Bone marrow (tissue), 2 donors: Measurements from ENCODE around the gene CEACAM6.

Source experiments
- DNase-seq, 2 donors: peaks; one replicate each; lab custom pipeline; 2025; lab: John Stamatoyannopoulos, UW

The CEACAM6 gene

DNA sequence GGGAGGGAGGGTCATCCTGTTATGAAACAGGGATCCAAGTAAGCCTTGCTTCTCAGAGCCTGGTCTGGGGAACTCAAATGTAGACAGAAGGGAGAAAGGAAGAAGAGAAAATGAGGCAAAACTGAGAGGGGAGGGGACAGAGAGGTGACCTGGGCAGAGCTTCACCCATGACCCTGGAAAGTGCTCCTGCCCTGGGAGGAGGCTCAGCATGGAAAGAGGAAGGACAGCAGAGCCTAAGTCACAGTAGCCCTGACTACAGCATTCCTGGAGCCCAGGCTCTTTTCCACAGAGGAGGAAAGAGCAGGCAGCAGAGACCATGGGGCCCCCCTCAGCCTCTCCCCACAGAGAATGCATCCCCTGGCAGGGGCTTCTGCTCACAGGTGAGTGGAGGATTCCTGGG lies 41.0 kb downstream of the CEACAM6 start, which contains the start of gene CEACAM3:
TSS of gene CEACAM3 (plus strand) at position 226 of the 400 bp plus-strand sequence. CDS start at position 317, 91 bp downstream.
- no peak for DNase-seq

DNA sequence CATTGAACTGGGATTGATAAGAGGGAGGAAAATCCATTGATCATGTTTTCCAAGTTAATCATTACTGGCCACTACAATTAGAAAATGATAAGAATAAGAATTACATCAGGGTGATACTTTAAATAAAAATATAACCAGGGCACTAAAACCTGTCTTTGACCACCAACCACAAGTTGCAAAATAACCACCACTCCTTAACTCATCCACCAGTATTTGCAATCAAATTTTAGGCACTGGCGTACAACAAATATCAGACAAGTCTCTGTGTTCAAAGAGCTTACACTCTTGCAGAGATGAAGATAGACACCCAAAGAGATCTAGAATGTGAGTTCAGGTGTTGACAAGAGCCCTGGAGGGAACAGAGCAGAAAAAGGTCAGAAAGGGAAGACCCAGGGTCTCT lies 41.6 kb downstream of the CEACAM6 start:
- DNase-seq: no peak

DNA sequence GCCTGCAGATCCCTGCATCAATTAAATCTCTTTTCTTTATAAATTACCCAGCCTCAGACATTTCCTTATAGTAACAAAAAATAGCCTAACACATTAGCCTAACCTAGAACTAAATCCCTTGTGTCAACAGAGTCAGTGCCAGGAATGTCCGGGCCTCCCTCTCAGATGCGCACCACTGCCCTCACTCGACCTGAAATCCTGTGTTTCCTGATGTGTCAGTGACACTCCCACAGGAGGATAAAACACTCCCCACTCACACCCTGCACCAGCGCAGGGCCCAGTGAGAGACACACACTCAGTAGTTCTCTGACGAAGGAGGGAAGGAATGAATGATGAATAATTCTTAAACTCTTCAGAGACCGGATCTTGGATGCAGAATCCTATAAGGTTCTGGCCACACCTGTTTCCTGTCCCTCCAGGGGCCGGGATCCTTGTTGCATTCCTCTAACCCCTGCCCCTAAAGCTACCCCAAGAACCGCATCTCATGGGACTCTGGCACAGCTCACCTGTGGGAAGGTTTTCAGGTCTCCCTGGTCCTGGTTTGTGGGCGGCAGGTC lies 44.2 kb downstream of the CEACAM6 start:
- DNase-seq: no peak

DNA sequence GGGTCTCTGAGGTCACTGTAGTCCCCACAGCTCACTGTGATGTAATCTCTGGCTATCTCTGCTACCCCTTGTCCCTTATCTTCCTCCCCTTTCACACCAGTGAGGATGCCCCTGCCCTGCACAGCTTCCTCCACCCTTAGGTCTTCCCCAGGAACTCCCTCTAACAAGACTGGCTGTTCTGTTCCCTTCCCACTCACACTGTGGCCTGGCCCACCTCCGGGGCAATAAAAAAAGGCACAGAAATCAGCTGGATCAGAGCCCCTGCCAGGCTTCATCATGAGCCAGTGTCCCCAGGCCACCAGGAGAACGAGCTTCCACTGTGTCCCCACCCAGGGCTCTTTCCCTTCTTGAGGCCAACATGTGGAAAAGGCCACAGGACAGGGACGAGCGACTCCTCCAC lies 45.7 kb downstream of the CEACAM6 start:
- DNase-seq: no peak

DNA sequence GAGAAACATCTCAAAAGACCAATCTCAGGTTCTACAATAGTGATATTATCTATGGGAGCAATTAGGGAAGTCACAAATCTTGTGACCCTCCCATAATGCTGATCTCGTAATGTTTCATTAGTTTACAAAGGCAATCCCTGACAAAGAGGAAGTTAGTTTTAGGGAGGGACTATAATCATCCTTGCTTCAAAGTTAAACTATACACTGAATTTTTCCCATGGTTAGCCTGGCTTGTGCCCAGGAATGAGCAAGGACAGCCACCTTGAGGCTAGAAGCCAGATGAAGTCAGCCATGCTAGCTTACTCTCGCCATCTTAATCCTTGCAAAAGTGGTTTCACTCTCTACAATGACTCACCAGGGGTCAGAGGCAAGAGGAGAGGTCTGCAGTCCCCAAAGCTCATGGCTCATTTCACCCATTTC lies 46.5 kb downstream of the CEACAM6 start:
- peak in 1 of 2 donors; percentile 36 for DNase-seq

DNA sequence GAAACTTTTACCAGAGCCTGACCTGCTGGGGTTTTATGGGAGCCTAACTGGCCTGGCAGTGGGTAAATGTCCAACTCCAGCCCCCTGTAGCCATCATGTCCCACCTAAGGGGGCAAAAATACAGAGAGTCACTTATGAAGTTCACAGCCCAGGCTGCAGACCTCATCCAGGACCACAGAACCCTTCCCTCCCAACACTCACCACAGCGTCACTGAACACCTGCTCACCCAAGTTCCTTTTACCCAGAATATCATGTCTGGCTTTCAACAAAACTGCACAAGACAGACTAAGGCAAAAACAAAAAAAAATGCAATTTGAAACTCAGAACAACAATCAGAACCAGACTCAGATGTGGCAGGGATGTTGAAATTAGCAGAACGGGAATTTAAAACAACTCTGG lies 47.4 kb downstream of the CEACAM6 start:
- DNase-seq: no peak

DNA sequence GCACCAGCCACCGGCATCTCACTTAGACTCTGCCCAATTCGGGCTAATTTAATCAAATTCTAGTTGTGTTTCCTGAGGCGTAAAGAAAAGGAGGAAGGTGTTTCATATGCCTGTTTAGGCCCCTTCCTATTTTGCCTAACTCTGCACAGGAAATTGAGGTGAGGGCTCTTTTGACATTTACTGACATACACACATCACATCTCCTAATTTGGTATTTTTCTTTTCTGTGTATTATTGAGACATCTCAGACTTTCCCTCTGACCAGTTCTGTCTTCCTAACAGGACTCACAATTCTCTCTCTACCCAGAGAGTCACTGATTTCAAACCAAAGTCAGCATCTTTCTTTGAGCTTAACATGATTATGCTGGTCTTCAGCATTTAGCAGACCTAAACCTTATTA lies 49.0 kb downstream of the CEACAM6 start:
- no peak for DNase-seq

DNA sequence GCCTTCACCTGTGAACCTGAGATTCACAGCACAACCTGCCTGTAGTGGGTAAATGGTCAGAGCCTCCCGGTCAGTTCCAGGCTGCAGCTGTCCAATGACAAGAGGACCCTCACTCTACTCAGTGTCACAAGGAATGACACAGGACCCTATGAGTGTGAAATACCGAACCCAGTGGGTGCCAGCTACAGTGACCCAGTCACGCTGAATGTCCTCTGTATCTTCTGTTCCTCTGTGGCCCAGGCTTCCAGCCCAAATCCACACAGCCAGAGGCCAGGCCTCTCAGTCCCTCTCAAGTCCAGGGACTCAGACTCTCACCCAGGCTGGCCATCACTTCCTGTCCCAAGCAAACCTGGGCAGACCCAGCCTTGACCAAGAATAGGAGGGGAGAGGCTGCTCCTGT lies 51.8 kb downstream of the CEACAM6 start:
- no peak for DNase-seq

DNA sequence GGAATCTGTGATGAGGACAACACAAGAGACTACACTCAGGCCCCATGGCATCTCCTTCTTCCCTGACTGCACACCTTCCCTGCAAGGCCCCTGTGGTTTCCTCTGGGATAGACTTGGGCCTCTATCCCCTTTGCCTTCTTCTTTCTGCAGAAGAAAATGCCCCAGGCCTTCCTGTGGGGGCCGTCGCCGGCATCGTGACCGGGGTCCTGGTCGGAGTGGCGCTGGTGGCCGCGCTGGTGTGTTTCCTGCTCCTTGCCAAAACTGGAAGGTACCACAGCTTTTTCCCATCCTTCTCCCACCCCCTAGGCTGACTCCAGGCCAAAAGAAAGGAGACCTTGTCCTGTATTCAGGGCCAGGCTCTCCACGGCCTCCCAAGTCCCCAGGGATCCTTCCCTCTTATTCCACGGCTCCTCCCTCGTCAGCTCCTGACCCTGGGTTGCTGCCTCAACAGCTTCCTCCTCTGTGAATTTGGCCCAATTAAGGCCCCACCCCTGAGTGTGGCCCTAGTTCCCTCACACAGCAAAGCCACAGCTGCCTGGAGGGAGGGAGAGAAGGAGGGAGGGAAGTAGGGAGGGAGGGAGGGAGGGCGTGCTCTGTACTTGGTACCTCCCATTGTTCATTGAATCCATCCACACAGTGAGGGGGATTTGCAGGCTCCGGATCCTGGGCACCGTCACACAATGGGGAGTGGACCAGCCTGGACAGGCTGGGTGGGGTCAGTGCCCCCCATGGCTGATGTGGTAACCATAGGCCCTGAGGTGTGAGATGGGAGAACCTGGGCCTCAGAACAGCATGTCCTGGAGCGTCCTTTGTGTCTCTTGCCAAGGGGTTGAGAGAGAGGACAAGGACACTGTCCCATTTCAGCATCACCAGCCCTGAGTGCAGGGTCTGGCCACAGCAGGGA lies 53.6 kb downstream of the CEACAM6 start:
- no peak for DNase-seq

DNA sequence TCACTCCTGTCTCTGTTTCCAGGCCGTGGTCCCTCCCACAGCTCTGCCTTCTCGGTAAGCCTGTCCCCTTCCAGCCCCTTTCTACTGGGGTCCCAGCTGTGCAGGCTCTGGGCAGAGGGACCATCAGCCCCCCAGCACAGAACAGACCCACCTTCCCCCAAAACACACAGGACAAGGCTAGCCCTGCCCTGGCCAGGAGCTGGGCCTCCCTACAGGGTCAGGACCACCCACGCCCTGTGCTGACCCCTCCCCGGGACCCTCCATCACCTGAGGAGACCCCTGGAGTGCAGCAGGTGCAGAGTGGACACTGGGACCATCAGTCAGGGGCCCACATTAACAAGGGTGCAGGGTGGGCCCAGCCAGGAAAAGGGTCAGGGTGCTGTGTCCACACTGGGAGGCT lies 55.0 kb downstream of the CEACAM6 start:
- no peak for DNase-seq

DNA sequence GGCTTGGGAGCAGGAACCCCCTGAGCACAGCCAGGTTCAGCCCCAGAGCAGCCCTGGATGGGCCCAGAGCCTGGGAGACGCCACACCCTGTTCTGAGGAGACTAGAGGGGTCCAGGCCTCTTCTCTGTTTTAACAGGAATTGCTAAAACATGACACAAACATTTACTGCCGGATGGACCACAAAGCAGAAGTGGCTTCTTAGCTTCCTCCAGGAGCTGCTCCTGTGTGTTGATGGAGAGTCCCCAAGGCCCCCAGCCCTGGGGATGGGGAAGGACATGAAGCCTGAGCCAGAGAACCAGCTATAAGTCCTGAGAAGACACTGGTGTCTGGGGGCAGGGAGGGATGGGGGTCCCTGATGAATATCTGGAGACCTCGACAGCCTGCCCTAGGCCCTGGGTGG lies 55.7 kb downstream of the CEACAM6 start:
- DNase-seq: peak; percentile 29 to 61

DNA sequence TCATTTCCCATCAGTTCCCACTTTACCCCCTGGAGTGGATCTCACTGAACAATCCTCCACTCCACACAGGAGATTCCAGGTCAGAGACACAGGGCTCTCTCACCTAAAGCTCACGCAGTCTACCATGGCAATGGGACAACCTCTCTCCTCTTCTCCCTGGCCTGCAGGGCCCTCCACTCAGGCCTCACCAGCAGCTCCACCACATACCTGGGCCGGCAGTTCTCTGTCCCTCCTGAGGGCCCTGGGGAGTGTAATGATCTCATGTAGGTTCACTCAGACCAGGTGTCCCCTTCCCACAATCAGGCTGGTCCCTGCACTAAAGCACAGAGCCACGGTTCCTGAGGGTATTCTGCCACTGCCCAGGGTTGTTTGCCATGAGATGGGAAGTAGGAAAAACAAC lies 56.7 kb downstream of the CEACAM6 start:
- DNase-seq: no peak

DNA sequence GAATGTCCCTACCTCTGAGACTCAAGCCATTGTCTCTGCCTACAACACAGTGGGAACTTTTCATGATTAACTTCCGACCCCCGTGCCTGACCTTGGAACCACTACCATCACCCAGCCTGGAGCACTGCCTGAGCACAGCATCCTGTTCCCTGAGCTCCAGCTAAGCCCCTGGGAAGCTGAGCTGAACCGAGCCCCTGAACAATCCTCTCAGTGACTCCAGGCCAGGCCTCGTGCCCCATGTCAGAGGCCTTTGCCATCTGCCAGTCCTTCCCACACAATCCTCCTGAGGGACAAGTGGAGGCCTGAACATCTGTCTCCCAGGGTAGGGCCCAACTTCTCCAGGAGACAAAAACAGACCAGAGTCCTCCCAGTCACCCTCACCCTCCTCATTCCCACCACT lies 58.6 kb downstream of the CEACAM6 start:
- DNase-seq: no peak

DNA sequence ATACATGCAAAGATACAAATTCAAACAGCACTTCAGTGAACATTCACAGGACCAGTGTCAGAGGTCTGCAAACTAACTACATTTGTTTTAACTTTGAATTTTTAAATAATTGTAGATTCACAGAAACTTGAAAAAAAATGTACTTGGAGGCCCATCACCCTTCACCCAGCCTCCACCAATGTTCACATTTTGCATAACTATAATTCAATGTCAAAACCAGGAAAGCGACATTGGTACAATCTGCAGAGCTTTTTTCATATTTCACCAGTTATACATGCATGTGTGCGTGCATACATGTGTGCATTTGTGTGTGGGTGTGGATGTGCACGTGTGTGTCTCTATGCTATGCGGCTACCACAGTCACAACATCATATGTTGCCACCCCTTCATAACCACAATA lies 60.0 kb downstream of the CEACAM6 start:
- no peak for DNase-seq

DNA sequence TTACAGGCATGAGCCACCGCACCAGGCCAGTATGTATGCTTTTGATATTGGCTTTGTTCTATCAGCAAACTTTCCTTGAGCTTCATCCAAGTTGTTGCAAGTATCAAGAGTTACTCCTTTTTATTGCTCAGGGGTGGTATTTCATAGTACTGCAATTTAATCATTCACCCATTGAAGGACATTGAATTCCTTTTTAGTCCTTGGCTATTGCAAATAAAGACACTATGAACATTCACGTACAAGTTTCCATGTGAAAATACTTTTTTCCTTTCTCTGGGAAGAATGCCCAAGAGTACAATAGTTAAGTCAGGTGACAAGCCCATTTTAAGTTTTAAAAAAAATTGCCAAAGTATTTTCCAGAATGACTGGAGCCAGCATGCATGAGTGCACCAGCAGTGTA lies 61.4 kb downstream of the CEACAM6 start:
- DNase-seq: no peak

DNA sequence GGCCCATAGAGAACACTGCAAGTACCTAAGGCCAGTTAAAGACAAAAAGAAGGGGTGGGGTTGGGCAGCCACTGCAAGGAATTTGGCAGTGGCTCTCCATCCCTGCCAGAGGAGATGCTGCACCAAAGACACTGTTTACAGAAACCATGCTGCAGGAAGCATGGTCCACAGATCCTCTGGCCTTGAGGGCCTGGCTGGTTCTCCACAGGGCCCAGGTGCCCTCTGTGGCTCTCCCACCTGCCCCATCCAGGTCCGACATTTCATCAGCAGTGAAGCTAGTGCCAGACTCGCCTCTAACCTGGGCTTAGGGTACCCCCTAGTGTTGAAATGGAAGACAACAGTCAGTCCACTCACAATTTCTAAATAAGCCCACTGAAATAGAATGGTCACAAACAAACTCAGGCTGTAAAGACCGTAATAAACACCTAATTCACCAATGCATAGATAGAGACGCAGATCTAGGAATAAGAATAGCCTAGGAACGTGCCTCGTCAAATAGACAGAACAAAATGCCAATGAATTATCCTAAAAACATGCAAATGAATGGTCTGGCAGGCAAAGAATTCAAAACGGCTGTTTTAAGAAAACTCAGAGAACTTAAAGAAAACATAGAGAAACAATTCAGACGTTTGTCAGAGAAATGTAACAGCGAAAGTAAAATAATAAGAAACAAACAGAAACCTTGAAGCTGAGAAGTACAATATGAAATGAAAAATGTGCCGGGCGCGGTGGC lies 65.8 kb downstream of the CEACAM6 start:
- DNase-seq: peak; percentile 14 to 68
